ENCODE measurements around the gene CYB5RL.
"Not testable (repeated sequence)": the region's sequence is repeated elsewhere in the genome, so short reads cannot be mapped to it uniquely, and the experiment has no call there.

Gene CYB5RL

DNA sequence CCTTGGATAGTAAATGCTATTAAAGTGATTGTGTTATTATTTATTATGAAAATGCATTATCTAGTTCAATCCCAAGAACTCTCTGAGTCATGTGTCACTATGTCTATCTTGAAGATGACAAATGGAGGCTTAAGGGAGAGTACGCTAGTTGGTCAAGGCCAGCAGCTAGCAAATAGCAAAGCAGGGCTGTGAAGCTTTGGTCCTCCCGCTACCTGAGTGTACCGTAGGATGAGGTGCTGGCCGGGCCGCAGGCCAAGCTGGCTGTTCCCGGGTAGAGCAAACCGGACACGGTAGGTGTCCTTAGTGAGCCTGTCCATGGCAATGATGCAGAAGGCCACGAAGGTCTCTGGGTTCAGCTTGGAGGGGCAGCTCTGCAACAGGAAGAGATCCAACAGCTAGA lies 9.3 kb downstream of the CYB5RL start:
- no peak for DNase-seq (ENCODE audit: low read depth in 1 of 2, low spot score in 1 of 2)

DNA sequence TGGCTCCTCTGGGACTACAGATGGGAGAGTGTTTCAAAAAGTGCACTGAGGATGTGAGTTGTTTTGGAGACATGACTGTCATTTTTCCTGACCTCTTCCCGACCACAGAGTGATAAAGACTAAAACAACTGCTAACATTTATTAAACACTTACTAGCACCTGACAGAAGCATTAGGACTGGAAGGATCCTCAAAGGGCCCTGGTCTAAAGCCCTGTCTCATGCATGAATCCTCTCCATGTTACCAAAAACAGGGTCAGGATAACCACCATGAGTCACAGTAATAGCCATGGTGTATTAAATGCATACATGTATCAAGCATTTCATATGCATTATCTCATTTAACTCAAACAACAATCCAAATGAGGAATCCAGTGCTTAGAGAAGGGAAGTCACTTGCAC lies 11.5 kb downstream of the CYB5RL start:
- DNase-seq (ENCODE audit: low read depth in 1 of 2, low spot score in 1 of 2): no peak

DNA sequence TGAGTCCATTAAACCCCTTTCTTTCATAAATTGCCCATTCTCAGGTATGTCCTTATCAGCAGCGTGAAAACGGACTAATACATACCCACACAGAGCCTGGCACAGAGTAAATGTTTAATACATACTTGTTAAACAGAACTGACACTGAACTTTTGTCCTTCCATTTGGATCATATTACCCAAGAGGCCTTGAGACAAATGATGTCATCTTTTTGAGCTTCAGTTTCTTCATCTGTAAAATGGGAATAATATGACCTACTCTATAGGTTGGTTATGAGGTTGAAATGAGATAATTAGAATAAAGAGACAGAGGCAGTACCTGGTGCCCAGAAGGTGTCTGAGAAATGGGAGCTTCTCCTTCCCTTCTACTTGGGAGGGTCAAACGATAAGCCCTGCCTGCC lies 13.8 kb downstream of the CYB5RL start:
- DNase-seq (ENCODE audit: low read depth in 1 of 2, low spot score in 1 of 2): no peak

DNA sequence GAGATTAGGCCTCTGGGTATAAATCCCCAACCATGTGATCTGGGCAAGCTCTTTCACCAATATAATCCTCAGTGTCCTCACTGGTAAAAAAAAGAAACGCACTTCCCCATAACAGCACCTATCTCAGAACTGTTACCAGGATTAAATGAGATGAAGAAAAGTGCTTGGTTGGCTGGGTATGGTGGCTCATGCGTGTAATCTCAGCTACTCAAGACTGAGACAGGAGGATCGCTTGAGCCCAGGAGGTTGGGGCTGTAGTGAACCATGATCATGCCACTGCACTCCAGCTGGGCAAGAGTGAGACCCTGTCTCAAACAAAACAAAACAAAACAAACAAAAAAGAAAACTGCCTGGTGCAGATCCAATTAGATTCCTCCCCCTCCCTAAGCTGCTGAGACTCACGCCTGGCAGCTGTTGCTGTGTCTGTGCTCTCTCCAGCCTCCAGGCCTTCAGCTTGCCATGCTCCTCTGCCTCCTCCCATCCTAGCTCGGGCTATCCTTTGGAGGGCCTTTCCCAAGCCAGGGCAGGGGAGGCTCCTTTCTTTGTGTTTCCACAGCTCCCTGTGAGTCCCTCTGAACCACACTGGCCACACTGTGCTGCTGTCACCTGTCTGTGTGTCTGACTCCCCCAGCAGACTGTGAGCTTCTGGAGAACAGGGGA lies 19.0 kb downstream of the CYB5RL start:
- DNase-seq (ENCODE audit: low read depth in 1 of 2, low spot score in 1 of 2): no peak

DNA sequence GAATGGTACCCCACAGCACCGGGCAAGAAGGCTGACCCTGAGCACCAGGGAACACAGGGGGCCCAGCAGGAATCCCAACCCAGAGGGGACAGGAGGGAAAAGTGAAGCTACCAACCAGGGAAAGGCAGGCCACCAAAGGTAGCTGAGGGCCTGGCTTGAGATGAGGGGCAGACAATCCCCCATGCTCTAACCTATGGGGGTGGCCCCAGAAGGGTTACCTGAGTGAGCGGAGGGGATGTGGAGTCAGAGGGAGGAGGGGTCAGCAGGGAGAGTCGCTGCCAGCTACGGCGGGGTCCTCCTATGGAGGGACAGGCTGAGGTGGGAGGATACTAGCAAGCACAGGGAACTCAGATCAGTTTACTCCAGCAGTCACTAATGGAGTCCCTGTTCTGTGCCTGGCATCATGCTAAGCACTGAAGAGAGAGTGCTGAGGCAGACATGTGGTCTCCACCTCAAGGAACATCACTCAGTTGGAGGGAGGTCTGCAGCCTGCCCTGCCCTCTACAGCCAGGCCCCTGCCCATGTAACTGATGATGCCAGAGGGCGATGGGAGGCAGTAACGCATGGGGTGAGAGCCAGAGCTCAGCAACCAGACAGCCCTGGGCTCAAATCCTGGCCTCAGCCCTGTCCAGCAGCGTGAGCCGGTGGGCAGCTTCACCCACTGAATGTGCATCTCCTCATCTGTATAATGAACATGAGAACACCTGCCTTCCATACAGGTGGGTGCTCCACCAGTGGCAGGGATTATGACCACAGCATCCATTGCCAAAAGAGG lies 21.3 kb downstream of the CYB5RL start:
- no peak for DNase-seq (ENCODE audit: low read depth in 1 of 2, low spot score in 1 of 2)

DNA sequence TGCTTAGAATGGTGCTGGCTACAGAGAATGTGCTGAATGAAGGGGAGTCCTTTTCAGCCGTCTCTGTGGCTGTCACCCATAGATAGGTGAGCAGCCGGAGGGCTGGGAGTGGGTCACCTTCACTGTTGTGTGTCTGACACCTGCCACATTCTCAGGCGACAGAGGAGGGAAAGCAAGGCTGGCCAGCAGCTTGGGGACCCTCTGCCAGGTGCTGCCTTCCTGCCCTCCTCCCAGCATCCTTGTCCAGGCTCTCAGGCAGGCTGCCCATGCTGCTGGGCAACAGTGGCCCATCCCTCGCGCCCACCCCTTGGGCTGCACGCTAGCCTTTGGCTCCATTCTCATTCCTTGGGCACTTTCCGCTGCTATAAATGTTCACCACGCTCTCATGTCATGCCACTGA lies 22.1 kb downstream of the CYB5RL start:
- DNase-seq (ENCODE audit: low read depth in 1 of 2, low spot score in 1 of 2): no peak

DNA sequence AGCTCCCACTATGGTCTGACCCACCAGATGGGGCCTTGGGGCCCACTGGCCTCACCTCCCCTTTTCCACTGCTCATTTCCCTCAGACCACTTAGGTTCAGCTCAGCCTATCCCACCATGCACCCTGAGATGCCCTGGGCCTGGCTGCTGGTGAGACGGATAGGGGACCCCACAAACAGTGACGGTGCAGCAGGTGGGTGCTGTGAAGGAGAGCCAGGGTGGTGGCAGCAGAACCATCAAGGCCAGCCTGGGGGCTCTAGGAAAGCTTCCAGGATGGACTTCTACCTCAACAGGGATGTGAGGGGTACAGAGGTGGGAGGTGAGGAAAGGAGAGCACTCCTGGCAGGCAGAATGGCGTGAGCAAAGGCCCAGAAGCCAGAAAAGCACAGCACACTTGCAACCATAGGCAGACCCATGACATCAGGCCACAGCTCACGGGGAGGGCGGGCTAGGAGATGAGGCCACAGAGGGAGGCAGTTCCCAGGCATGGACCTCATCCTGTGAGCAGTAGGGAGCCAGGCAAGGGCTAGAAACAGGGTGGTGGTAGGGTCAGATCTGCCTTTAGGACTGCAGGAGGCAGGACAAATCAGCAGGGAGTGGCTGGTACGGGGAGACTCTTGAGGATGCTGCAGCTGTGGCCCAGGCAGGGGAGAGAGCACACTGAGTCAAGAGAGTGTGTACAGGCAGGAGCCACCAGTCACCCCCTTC lies 23.1 kb downstream of the CYB5RL start:
- DNase-seq (ENCODE audit: low read depth in 1 of 2, low spot score in 1 of 2): no peak

DNA sequence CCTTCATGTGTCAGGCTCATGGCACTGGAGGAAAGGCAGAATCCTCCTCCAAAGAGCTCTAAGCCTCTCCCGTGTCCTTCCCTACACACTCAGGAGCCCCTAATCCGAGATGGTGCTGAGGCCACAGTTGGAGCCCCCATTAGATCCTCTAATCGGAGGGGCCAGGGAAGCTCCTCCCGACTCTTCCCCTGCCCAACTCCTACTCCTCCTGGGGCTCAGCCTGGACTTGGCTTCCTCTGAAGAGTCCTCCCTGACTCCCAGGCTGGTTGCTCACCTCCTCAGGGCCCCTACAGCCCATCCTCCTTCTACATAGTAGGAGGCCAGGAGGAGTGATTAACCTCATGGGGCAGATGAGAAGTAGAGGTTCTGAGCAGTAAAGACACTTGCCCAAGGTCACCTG lies 25.7 kb downstream of the CYB5RL start:
- no peak for DNase-seq (ENCODE audit: low read depth in 1 of 2, low spot score in 1 of 2)

DNA sequence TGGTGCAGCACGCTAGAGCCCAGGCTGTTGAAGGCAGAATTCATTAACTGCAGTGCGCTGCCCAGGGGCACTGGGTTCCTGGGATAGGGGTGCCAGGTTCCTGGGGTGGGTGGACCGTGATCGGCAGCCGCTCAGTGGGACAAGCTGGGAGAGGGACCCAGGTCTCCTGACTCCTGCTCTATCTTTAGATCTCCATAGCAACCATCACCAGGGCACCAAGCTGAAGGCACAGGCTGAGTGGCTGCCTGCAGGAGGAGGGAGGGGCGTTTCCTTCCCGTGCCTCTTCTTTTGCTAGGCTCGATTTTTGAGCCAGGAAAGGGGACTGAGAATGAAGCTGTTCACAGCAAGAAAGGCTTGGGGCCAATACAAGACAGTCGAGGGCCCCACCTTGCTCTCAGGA lies 26.1 kb downstream of the CYB5RL start:
- no peak for DNase-seq (ENCODE audit: low read depth in 1 of 2, low spot score in 1 of 2)

DNA sequence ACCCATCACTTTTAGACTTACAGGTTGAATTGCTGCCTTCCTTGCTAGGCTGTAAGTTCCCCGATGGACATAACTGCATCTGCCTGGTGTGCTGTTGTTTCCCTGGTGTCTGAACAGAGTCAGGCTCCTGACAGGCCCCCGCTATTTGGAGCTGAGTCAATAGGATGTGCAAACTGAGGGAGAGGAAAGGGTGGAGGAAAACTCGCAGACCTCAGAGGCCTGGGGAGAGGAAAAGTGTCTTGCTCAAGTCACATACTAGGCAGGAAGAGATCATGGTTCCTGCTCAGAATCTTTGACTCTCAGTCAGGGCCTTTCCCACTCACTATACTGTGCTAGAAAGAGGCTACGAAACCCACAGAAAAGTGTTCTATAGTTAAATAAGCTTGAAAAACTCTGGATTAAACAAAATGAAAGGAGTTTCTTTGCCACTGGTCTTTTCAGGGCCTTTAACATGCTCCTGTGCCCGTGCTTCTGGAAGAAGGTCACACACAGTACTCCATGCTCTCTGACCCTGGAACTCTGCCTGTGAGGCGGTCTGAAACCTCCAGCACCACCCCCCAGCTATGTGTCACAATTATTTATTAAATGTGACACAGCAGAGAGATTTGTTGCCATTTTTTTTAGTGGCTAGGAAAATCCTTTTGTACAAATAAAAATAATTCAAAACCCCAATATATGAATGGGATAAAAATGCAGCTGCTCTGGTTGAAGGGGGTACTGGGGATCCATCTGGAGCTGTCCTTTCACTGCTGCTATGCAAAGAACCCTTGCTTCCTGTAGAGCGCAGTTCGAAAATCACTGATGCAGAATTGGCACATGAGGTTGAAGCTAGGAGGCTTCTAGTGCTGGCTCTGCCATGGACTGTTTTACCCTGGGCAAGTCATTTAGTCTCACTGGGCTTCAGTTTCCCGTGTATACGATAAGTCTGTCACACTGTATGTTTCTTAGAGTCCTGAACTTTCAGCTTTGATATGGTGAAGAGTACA lies 26.9 kb downstream of the CYB5RL start:
- no peak for DNase-seq (ENCODE audit: low read depth in 1 of 2, low spot score in 1 of 2)

DNA sequence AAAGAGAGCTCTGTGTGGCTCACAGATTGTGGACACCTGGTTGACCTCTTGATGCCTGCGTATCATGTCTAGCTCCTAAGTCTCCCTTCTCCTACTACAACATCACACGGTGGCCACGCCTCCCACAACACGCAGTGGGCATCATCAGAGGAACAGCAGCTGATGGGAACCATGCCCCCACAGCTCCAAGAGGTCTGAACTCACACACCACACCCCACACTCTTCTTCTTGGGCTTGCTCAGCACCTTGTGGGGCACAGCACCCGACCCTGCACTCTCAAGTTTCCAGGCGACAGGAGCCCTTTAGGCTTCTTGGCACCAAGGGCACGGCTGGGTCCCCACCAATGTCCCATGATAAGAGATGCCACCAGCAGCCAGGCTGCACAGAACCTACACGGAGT lies 28.2 kb downstream of the CYB5RL start:
- no peak for DNase-seq (ENCODE audit: low read depth in 1 of 2, low spot score in 1 of 2)

DNA sequence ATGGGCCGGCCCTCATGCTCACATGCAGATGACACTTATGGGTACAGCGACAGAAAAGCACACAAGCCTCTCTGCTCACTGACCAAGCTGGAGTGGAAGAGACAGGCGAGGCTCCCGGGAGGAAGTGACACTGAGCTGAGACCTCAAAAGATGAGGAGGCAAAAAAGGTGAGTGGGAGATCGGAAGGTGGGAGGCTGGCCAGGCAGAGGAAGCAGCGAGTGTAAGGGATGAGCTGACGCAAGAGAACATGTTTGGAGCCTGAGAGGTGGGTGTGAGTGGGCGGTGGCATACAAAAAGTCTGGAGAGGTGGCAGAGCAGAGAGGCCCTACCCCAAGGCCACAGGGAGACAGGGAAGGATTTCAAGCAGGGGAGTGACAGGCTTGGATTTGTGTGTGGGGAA lies 28.8 kb downstream of the CYB5RL start:
- DNase-seq (ENCODE audit: low read depth in 1 of 2, low spot score in 1 of 2): no peak

DNA sequence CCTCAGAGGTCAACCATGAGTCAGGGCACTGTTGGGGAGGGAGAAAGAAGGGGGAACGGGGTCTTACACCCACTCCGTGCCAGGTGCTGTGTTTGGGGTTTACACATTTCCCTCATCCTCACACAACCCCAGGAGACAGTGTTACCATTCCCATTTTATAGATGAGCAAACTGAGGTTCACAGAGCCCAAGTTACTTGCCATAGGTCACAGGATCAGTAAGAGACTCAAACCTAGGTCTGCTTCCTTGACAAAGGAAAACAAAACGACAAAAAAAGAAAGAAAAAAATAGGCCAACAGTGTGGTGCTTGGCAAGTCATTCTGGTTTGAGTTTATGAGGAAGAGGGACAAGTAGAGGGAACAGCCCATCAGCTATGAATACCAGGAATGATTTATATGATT lies 30.8 kb downstream of the CYB5RL start:
- DNase-seq (ENCODE audit: low read depth in 1 of 2, low spot score in 1 of 2): no peak

DNA sequence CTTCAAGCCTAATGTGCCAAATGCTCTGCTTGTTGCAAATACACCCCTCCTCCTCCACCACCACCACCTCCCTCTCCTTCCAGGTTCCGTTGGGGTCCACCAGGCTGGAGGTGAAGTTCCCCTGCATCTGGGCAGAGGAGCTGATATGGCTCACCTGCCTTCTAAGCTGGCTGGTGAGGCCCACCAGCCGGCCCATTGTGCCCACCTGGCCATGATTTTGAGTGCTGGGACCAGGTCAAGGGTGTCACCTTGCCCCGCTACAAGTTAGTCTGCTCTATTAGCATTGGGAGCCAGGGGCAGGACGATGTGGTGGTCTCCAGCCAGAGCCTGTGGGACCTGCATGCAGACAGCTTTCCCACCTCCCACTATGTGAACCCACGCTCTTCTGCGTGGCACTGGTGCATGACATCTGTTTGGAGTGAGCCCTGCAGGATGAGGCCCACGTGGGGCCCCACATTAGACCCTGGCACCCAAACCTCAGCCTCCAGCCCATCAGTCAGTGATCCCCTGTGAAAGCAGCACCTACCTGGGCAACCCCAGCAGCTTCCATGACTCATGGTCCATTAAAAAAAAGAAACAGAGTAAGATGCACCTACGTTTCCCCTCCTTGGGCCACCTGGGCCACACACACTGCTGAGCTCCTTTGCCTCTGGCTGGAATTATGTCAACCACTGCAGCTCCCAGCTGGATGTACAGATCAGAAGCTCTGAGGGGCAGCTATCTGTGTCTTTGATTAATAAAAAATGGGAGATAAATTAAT lies 31.4 kb downstream of the CYB5RL start:
- no peak for DNase-seq (ENCODE audit: low read depth in 1 of 2, low spot score in 1 of 2)

DNA sequence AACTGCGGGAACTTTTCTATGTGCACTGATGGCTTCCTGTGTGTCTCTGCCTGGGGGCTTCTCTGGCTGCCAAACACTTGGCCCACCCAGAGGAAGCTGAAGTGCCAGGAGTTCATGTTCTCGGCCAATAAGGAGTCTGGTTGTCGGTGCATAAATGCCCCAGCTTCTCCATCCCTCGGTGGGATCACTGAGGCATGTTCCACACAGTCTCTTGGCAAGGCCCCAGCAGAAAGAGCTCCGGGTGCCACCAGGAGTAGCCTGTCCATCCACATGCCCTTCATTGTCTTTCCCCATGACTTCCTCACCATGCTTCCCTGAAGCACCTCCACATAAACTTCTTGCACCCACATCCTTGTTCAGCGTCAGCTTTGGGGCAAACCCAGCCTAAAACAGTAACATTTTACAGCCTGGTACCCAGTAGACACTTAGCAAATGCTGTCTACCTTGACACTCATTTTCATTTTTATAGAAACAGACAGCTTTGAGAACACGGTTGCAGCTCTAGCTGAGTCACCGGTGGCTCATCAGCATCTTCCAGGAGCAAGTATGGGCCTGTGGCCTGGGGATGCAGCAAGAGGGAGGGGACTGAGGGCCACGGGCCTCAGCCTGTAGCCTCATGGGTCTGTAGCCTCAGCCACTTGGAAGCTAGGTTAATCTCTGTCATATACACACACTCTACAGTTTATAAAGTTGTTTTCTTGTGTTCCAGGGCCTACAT lies 32.2 kb downstream of the CYB5RL start:
- no peak for DNase-seq (ENCODE audit: low read depth in 1 of 2, low spot score in 1 of 2)

DNA sequence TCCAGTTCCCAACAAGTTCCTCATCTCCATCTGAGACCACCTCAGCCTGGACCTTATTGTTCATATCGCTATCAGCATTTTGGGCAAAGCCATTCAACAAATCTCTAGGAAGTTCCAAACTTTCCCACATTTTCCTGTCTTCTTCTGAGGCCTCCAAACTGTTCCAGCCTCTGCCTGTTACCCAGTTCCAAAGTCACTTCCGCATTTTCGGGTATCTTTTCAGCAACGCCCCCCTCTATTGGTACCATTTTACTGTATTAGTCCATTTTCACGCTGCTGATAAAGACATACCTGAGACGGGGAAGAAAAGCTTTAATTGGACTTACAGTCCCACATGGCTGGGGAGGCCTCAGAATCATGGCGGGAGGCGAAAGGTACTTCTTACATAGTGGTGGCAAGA lies 33.5 kb downstream of the CYB5RL start:
- not testable (repeated sequence) for DNase-seq (ENCODE audit: low read depth in 1 of 2, low spot score in 1 of 2)

DNA sequence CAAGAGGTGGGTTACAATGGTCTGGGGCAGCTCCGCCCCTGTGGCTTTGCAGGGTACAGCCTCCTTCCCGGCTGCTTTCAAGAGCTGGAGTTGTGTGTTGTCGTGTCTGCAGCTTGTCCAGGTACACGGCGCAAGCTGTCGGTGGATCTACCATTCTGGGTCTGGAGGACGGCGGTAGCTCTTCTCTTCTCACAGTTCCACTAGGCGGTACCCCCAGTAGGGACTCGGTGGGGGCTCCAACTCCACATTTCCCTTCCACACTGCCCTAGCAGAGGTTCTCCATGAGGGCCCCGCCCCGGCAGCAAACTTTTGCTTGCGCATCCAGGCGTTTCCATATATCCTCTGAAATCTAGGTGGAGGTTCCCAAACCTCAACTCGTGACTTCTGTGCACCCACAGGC lies 34.7 kb downstream of the CYB5RL start:
- no peak for DNase-seq (ENCODE audit: low read depth in 1 of 2, low spot score in 1 of 2)

DNA sequence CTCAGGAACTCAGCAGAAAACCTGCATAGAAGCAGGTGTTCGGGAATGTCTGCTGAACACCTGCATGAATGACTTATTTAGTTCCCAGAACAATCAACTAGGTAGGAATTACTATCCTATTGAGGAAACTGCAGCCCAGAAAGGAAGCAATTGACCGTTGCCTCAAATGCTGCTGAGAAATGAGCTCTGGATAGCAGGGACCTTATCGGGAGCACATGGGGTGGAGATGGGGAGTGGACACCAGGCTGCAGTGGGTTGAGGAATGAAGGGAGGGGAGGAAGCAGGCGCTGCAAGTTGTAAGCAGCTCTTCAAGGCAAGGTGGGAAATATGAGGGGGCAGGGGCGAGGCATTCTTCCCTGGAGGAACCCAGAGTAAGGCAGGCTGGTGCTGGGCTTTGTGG lies 36.3 kb downstream of the CYB5RL start:
- no peak for DNase-seq (ENCODE audit: low read depth in 1 of 2, low spot score in 1 of 2)

DNA sequence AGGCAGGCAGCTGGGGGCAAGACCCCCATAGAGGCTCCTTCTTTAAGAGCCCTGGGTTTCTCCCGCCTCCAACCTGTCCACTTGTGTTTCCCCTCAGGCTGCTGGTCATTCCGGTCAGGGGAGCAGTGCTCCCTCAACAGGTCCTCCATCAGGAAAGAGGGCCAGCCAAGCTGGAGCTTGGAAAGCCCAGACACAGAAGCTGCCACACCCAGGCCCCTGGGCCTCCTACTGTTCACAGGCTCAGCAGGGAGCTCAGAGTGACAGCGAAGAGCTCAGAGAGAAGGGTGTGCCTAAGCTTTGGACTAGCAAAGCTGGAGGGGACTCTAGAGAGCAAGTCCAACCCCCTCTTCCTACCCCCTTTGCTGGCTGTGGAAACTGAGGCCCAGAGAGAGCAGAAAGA lies 36.8 kb downstream of the CYB5RL start:
- no peak for DNase-seq (ENCODE audit: low read depth in 1 of 2, low spot score in 1 of 2)

Data from activated CD4-positive, alpha-beta T cell treated with anti-CD3 and anti-CD28 coated beads, Interleukin-2, amount 50 U/mL, for 24 hours (primary cell).